Fibroblast of pulmonary artery (primary cell): ENCODE results near the gene CSTPP1.
A peak's percentile ranks its signal among the peaks of the same experiment; 100 is the strongest.
"Not testable (repeated sequence)": the region's sequence is repeated elsewhere in the genome, so short reads cannot be mapped to it uniquely, and the experiment has no call there.

ENCODE experiments used
- DNase-seq: peaks from one replicate; pipeline ENCODE4 v3.0.0-alpha.2; 2010; ENCODE audit warnings: low read depth
- H3K4me3 ChIP-seq: replicated peaks from 2 replicates; pipeline ENCODE4 v1.5.1; 2011; ENCODE audit warnings: low read depth, mild to moderate bottlenecking, control low read depth, low read length, moderate library complexity
- TF ChIP-seq, protein P1 (sequence below): IDR thresholded peaks from 2 replicates; pipeline ENCODE4 v1.5.1; 2011; ENCODE audit warnings: mild to moderate bottlenecking, control low read depth, low read length, inconsistent platforms; ENCODE audit errors: missing control alignments

Gene CSTPP1

DNA sequence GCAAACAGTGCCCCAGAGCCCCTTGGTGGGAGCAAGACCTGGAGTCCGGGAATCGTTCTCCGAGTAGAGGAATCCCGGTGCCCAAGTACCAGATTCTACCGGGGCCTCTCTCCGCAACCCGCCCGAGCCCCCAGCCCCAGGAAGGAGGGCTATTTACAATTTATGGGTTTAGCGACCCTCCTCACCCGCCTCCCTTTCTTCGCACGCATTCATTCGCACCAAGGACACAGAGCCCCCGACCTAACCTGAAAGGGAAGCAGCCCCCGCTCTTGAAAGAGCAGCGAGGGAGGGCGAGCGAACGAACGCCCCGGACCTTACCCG, 18.8 kb upstream of the CSTPP1 start:
- TF ChIP-seq, protein P1, sequence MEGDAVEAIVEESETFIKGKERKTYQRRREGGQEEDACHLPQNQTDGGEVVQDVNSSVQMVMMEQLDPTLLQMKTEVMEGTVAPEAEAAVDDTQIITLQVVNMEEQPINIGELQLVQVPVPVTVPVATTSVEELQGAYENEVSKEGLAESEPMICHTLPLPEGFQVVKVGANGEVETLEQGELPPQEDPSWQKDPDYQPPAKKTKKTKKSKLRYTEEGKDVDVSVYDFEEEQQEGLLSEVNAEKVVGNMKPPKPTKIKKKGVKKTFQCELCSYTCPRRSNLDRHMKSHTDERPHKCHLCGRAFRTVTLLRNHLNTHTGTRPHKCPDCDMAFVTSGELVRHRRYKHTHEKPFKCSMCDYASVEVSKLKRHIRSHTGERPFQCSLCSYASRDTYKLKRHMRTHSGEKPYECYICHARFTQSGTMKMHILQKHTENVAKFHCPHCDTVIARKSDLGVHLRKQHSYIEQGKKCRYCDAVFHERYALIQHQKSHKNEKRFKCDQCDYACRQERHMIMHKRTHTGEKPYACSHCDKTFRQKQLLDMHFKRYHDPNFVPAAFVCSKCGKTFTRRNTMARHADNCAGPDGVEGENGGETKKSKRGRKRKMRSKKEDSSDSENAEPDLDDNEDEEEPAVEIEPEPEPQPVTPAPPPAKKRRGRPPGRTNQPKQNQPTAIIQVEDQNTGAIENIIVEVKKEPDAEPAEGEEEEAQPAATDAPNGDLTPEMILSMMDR = no peak
- peak overlapping the region; percentile 55 for H3K4me3 ChIP-seq
- no peak for DNase-seq

DNA sequence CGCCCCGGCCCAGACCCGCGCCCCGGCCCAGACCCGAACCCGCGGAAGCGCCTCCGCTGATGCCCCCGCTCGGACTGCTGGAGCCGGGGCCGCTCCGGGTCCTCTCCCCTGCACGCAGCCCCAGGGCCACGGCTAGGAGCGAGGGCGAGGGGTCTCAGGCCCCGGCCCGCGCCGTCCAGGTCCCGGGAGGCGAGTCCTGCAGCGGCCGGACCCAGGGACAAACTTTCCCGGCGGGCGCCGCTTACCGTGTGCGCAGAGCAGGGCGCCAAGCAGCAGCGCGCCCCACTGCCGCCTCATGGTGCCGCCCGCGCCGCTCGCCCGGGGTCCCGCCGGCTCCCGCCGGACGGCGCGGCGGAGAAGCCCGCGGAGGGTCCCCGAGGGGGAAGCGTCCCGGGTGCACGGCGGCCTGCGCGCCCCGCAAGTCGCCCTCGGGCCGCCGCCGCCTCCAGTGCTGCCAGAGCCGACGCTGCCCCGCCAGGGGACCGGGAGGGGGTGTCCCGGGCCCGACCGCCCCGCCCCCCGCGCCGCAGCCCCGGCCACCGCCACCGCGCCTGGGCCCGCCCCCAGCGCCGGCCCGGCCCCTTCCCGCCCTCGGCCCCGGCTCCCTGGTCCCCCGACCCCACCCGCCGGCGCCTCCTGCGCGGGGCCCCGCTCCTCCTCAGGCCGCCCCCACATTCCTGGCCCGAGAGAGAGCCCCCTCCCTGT, 18.3 kb upstream of the CSTPP1 start, which contains the start of gene LRP4:
LRP4 (minus strand) TSS at position 468 of the 705 bp plus-strand sequence; CDS start at position 297, 171 bp downstream.
- peak within 1 kb of the TSS; percentile 55 for H3K4me3 ChIP-seq
- DNase-seq = no peak
- TF ChIP-seq, protein P1 = no peak

DNA sequence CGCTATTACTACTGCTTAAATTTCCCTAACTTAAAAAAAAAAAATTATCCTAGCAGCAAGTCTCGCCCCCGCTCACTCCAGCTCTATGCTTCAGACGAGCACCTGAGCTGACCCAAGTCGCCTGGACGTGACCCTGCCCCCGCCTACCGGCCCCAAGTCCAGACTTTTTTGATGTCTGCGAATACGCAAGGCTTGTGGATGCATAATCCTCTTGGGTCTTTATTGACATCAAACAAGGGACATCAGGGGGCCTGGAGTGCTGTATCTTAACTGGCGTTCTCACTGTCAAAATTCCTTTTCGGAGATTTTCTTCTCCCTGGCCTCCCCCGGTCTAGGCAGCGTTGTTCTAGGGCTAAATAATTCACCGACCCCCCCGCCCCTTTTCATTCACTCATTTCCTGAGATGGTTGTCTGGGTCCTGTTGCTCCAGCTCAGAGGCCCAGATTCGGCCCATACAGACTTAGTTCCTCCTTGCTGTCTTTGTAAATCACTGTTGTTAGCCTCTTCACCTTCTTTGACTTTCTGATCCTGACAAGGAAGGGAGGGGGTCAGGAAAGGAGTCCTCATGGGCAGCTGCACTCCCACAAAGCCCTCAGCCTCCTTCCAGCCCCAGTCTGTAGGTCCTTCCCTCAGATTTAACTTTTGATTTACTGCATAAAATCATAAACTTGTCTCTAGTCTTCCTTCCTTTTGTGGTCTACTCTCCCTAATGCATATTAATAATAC, 17.6 kb upstream of the CSTPP1 start:
- TF ChIP-seq, protein P1 = no peak
- DNase-seq = no peak
- H3K4me3 ChIP-seq = peak overlapping the region; percentile 55

DNA sequence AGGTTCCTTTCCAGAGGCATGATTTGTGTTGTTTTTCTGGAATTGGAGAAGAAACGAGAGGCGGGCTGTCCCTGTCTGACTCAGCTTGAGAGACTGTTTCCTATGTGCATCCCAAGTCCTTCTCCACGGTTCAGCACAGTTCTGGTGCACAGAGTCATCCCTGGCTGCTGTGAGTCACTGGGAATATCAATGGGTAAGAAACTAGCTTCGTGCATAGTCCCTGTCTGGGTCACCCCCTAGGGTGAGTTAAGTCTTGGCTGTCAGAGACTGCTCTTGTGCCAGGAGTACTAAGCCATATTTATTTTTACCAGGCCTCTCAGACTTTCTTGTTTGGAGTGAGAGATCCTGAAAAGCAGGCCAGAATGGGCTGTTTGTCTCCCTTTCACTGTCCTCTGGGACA, 15.8 kb upstream of the CSTPP1 start:
- no peak overlapping the region for H3K4me3 ChIP-seq
- TF ChIP-seq, protein P1 = no peak
- peak; percentile 91 for DNase-seq

DNA sequence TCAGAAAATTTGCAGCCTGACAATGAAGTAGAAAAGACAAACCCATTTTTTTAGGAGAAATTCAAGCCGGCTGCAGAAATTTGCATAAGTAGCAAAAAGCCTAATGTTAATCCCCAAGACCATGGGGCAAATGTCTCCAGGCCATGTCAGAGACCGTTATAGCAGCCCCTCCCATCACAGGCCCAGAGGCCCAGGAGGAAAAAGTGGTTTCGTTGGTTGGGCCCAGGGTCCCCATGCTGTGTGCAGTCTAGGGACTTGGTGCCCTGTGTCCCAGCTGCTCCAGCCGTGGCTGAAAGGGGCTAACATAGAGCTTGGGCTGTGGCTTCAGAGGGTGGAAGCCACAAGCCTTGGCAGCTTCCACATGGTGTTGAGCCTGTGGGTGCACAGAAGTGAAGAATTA, 8.6 kb upstream of the CSTPP1 start:
- not testable (repeated sequence) for H3K4me3 ChIP-seq, DNase-seq

DNA sequence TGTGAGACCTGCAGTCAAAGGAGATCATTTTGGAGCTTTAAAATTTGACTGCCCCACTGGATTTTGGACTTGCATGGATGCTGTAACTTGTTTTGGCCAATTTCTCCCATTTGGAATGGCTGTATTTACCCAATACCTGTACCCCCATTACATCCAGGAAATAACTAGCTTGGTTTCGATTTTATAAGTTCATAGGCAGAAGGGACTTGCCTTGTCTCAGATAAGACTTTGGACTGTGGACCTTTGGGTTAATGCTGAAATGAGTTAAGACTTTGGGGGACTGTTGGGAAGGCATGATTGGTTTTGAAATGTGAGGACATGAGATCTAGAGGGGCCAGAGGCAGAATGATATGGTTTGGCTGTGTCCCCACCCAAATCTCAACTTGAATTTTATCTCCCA, 7.9 kb upstream of the CSTPP1 start:
- H3K4me3 ChIP-seq, DNase-seq: not testable (repeated sequence)

DNA sequence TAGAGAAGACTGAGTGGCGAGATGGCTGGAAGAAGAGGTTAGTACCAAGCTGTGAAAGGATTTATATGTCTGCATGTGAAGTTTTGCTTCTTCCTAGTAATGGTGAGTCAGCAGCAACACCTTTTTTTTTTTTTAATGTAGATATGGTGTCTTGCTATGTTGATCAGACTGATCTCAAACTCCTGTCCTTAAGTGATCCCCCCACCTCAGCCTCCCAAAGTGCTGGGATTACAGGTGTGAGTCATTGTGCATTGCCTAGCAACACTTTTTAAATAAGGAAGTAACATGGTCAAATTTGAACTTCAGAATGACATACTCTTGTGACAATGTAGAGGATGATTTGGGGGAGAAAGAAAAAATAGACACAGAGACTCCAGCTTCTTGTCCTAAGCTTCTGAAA, 6.5 kb upstream of the CSTPP1 start:
- no peak overlapping the region for H3K4me3 ChIP-seq
- peak; percentile 53 for DNase-seq
- TF ChIP-seq, protein P1 = no peak

DNA sequence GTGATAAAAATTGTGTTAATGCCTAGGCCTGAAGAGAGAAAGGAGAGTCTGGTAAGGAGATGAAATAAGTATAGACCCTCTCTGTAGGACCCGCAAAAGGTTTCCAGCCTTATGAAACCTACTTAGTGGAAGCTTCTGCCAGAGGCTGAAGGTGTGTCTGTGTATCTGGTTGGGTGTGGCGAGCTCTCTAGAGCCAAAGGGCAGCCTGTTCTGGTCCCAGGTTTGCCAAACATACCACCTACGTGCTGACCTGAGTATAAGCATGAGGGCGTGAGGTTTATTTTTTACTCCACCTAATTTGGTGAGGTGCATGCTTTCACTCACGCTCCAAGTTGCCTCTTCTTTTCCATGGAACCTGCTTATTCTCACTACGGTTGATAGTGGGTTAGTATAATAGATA, 5.6 kb downstream of the CSTPP1 start:
- H3K4me3 ChIP-seq = no peak overlapping the region
- no peak for DNase-seq
- TF ChIP-seq, protein P1 = no peak
